GM19035 (cell line): ENCODE results near the gene MRM2.
"Not testable (repeated sequence)": the region's sequence is repeated elsewhere in the genome, so short reads cannot be mapped to it uniquely, and the experiment has no call there.

ENCODE experiments used
- ATAC-seq: cut with Tn5 transposase; IDR thresholded peaks from one replicate; pipeline ENCODE4 v1.9.1; 2021; ENCODE audit not compliant: unreplicated experiment

MRM2 gene

GRCh38 chr7:2269089-2269990 is 27.3 kb upstream of the MRM2 start:
- not testable (repeated sequence) for ATAC-seq

- ATAC-seq = no peak
These were observed 24.9 kb upstream of the MRM2 start for GRCh38 chr7:2266911-2267310.

- ATAC-seq = no peak
These were observed 22.2 kb upstream of the MRM2 start for GRCh38 chr7:2264158-2264557.

- ATAC-seq = no peak
These were observed 21.2 kb upstream of the MRM2 start for GRCh38 chr7:2263176-2263575.

DNA sequence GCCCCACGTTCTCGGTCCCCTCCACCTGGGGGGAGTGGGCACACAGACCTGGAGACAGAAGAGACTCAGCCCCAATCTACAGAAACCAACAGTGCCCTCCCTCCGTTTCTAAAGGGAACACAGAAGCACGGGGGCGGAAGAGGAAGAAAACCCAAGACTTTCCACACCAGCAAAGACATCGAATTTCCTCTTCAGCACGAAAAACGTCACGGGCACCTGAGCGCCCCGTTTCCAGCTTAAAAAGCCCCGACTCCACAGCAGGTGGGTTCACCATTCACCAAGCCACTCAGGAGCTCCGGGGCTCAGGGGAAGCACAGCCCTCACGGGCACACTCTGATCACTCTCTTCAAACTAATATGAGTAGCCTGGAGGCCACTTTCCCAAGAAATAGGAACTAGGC is 19.6 kb upstream of the MRM2 start:
- no peak for ATAC-seq

DNA sequence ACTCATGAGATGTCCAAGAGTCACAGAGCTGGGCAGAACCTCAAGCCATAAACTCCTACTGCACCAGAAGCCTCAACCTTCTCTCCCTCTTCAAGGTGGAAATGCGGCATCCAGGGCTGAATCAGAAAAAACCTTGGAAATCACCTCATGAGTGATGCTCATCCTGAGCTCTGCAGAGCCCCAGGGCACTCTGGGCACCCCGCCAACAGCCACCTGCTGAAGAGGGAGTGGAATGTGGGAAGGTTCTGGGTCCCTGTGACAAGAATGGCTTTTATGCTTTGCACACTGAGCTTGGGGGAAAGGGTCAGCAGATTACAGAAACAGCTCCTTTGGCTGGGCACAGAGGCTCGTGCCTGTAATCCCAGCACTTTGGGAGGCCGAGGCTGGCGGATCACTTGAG is 18.8 kb upstream of the MRM2 start:
- no peak for ATAC-seq

GRCh38 chr7:2259480-2259879 is 17.5 kb upstream of the MRM2 start:
- ATAC-seq = no peak

- ATAC-seq = peak; percentile 80
These were observed 16.8 kb upstream of the MRM2 start for GRCh38 chr7:2258661-2259365.

GRCh38 chr7:2257651-2258050 is 15.6 kb upstream of the MRM2 start:
- no peak for ATAC-seq

GRCh38 chr7:2257046-2257551 is 15.1 kb upstream of the MRM2 start:
- no peak for ATAC-seq

DNA sequence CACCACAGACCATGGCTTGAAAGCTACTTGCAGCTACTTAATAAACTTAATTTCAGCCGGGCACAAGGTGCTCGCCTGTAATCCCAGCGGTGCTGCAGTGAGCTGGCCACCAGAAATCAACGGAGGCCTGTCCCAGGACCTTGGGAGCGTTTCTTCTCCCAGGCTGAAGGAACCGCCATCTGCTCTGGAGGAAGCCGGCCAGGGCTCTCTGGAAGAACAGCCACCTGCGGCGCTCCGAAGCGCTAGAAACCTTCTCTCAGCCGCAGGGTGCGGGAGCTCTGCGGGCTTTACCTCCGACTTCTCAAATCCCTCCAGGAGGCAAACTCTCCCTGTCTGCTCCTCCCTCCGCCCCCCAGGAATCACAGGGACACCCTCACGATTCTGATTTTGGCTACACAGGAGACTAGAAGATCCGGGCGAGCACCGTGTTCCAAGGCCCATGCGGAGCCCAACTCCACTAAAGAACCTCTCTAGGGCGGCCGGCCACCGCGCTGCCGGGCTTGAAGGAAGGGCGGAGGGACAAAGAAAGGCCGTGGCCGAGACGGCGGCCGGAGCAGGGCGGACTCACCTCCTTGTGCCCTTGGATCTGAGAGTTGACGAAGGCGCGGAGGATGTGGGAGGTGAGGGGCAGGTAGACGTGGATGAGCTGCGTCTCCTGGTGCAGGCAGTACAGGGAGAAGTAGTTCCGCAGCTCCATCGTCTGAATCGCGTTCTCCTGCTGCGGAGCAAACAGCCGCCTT is 14.5 kb upstream of the MRM2 start:
- no peak for ATAC-seq

DNA sequence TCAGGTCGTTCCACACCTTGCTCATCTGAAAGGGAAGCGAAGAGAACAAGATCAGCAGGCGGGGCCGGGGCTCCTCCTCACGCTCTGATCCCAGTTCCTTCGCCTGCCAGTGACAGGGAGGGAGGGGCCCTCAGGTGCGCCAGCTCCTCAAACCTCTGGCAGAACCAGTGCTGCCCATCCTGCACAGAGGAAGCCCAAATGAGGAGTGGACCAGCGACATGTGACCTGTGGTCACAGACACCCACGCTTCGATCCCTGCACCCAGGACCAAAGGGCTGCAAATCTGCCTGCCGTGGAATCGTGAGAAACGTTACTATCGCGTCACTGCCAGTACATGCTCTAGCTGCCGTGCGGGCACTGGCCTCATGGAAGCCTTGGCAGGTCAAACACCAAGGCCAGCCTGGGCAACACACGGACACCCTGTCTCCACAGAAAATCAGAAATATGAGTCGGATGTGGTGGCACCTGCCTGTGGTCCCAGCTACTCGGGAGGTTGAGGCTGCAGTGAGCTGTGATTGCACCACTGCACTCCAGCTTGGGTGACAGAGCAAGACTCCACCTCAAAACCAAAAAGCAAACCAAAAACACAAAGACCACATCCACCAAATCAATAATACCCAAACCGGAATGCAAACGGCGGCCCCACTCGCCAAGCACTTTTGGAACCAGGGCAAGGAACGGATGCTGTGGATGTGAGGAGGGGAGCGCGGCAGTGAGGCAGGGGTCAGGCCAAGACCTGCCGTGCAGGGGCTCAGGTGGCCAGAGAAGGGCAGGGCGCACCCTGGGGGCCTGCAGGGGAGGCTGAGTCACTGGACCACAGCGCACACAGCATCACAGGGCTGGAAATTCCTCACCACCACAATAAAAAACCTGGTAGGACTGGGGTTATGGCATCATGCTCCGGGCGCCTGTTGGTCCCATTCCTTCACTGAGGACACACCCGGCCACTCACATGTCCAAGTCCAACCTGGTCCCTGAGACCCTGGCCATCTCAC is 13.4 kb upstream of the MRM2 start:
- ATAC-seq = no peak

GRCh38 chr7:2254429-2255144 is 12.6 kb upstream of the MRM2 start:
- ATAC-seq = no peak

DNA sequence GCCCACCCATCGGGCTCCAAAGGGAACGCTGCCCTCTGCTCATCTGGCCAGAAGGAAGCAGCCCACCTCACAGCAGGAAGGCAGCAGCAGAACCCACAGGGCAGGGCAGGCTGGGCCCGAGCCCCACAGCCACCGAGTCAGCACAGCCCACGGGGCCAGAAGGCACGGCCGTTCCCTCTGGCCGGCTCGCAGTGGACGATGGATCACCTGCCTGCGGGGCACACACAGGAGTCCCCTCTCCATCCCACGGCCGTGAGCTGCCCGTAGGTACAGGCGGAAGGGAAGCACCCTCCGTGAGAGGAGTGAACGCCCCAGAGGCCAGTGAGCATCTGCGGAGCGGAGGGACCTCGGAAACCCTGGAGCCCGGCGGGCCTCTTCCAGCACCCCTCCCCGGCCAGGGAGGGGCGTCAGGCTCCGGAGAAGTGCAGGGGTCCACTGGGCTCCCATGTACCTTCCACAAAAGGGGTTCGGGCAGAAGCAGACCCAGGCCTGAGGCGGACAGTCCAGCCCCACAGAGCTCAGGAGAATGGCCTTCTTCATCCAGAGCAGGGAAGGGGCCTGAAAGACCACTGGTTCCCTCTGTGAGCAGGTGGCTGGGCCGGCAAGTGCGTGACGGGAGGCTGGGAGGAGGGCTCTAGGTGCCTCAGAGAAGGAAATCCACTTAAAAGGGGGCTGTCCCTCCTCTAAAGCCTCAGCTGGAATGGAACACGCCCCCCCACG is 11.7 kb upstream of the MRM2 start:
- no peak for ATAC-seq

- no peak for ATAC-seq
These were observed 11.0 kb upstream of the MRM2 start for GRCh38 chr7:2253021-2253420.

DNA sequence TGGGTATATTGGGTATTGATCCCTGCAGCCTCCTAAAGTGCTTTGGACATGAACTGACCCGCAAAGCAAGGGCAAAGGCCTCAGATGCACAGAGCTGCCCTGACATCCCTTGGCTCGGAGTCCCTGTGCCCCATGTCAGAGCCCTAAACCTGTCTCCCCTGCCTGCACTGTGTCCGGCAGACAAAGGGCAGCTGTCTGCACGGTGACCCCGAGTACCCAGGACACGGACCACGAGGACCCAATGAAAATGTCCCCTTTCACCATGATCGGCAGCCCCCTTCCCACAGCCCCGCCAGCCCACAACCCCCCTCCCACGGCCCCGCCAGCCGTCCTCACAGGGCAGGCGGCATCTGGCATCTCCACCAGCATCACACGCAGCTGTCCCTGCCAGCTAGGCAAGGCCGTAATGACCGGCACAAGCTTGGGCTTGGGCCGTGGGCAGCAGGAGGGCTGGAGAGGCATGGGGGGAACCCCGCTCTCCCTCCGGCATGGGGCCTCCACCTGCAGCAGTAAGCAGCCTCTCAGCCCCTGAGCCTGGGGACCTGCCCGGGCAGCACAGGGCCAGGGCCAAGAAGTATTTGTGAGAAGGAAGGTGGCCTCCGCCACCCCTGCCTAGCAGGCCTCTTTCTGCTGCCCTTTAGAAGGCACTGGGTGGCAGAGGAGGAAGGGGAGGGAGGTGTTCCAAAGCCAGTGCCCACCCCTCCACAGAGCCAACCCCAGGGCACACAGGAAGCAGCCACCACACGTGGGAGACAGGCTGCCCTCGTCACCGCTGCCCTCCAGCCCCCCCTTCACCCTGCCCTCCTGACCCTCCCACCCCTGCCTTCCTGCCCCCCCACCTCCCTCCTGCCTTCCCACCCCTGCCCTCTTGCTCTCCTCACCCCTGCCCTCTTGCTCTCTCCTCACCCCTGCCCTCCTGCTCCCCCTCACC is 10.1 kb upstream of the MRM2 start:
- ATAC-seq = no peak

GRCh38 chr7:2251381-2251780 is 9.4 kb upstream of the MRM2 start:
- ATAC-seq = no peak
